Gastroesophageal sphincter (tissue), 3 donors: Measurements from ENCODE around the gene METTL25B.

Source experiments
- EP300 ChIP-seq: sonication (generic); formaldehyde crosslinking; IDR thresholded peaks from one replicate; pipeline ENCODE4 v1.6.1; 2017; ENCODE audit warnings: antibody characterized with exemption, mild to moderate bottlenecking
- POLR2A ChIP-seq, 2 donors: fragments of 450-650 bp; IDR thresholded peaks; one replicate each; pipeline ENCODE4 v1.6.1; 2017; ENCODE audit warnings: antibody characterized with exemption in 2 of 2, mild to moderate bottlenecking in 2 of 2, moderate library complexity in 1 of 2
- TF ChIP-seq, protein P1 (sequence below), 4 experiments: fragments of 200-600 bp in 2 of 4; fragments of 450-650 bp in 2 of 4; sonication (generic) in 1 of 4; IDR thresholded peaks; one replicate each; pipeline ENCODE4 v1.5.1; 2017 to 2019; ENCODE audit warnings: antibody characterized with exemption in 4 of 4, mild to moderate bottlenecking in 2 of 4, moderate library complexity in 2 of 4

DNA sequence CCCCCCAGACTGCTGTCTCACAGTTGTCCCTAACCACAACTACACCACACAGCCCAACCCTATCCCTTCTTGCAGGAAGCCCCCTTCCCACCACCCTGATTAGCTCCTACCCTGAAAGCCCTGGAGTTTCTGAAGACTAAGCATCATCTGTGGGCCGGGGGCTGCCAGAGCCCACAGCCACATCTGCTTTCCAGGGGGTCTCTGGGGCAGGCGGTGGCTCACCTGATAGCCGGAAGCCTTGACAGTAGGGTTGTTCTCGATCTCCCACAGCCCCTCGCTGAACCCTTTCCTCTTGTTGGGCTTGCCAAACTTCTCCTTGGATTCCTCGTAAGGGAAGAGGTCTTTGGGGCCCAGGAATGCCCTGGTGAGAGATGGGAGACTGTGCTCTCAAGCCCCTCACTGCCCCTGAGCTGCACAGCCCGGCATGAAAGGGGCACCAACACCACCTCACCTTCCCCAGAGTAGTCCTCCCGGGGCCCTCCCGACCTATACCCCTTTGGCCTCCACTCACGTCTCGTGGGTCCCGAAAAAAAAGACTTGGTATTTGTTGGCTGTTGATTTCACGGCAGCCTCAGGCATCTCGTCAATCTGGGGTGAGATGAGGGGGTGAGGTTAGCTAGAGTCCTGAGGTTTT lies 16.6 kb downstream of the METTL25B start:
- no peak for TF ChIP-seq EP300
- TF ChIP-seq, protein P1, sequence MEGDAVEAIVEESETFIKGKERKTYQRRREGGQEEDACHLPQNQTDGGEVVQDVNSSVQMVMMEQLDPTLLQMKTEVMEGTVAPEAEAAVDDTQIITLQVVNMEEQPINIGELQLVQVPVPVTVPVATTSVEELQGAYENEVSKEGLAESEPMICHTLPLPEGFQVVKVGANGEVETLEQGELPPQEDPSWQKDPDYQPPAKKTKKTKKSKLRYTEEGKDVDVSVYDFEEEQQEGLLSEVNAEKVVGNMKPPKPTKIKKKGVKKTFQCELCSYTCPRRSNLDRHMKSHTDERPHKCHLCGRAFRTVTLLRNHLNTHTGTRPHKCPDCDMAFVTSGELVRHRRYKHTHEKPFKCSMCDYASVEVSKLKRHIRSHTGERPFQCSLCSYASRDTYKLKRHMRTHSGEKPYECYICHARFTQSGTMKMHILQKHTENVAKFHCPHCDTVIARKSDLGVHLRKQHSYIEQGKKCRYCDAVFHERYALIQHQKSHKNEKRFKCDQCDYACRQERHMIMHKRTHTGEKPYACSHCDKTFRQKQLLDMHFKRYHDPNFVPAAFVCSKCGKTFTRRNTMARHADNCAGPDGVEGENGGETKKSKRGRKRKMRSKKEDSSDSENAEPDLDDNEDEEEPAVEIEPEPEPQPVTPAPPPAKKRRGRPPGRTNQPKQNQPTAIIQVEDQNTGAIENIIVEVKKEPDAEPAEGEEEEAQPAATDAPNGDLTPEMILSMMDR (IDR thresholded peaks at IDR 0.05) = no peak
- no peak for TF ChIP-seq POLR2A (IDR thresholded peaks at IDR 0.05)
